IMR-90 (cell line): ENCODE results near the gene LDHD. TPM values are rescaled to one million over a fixed set of nuclear protein-coding genes. Genes with fewer than 3 reads are reported as not detected.

ENCODE experiments used
- ATAC-seq: fragments of 200-7000 bp; cut with Tn5 transposase; 2 replicates; pipeline ENCODE4 v1.9.1; 2020; ENCODE audit warnings: low read depth, mild to moderate bottlenecking, moderate library complexity
- BruUV-seq: library from RNA; stranded (reverse); fragments of 400-500 nt; replicated peaks from 2 replicates; lab custom pipeline; 2021; lab: Mats Ljungman, UMichigan
- CTCF ChIA-PET: fragments of 300-600 bp; formaldehyde crosslinking; extraction: SDS; loops from one replicate; lab custom pipeline; 2021; ENCODE audit warnings: antibody characterized with exemption; lab: Yijun Ruan, JAX
- POLR2A ChIA-PET: fragments of 300-600 bp; sonication (Branson Sonifier 250); formaldehyde crosslinking; loops from one replicate; lab custom pipeline; 2022; ENCODE audit warnings: antibody characterized with exemption; ENCODE audit not compliant: unreplicated experiment; lab: Charles Lee
- DNase-seq: peaks from one replicate; pipeline ENCODE4 v3.0.0; 2013
- H2AFZ ChIP-seq: replicated peaks from 2 replicates; pipeline ENCODE3; 2013; ENCODE audit warnings: low read length, mild to moderate bottlenecking; ENCODE audit not compliant: poor library complexity
- H2AK5ac ChIP-seq: 2 replicates; pipeline ENCODE4 v1.6.1; 2013; ENCODE audit warnings: low read depth, low read length, inconsistent platforms
- H2AK9ac ChIP-seq: replicated peaks from 2 replicates; pipeline ENCODE3; 2013; ENCODE audit warnings: mild to moderate bottlenecking, low read depth, low read length, moderate library complexity; ENCODE audit not compliant: poor library complexity
- H2BK120ac ChIP-seq: 2 replicates; pipeline ENCODE4 v1.6.1; 2013; ENCODE audit warnings: low read depth, low read length, inconsistent platforms
- H2BK15ac ChIP-seq: 3 replicates; pipeline ENCODE4 v1.6.1; 2013; ENCODE audit warnings: low read depth, low read length, inconsistent platforms
- H2BK20ac ChIP-seq: 2 replicates; pipeline ENCODE4 v1.6.1; 2013; ENCODE audit warnings: low read depth, mild to moderate bottlenecking, inconsistent platforms, low read length, moderate library complexity
- H2BK5ac ChIP-seq: 2 replicates; pipeline ENCODE4 v1.6.1; 2013; ENCODE audit warnings: mild to moderate bottlenecking, low read depth, low read length, inconsistent platforms; ENCODE audit not compliant: poor library complexity, severe bottlenecking
- H3K14ac ChIP-seq: replicated peaks from 2 replicates; pipeline ENCODE4 v1.6.1; 2013; ENCODE audit warnings: low read depth, low read length, inconsistent platforms
- H3K18ac ChIP-seq: 2 replicates; pipeline ENCODE4 v1.6.1; 2013; ENCODE audit warnings: low read depth, low read length, control low read depth
- H3K23ac ChIP-seq: 2 replicates; pipeline ENCODE4 v1.6.1; 2013; ENCODE audit warnings: low read depth, low read length, inconsistent platforms
- H3K27ac ChIP-seq: 2 replicates; pipeline ENCODE4 v1.5.1; 2013; ENCODE audit warnings: mild to moderate bottlenecking, control low read depth, low read length; ENCODE audit not compliant: insufficient read depth
- H3K27me3 ChIP-seq: 2 replicates; pipeline ENCODE4 v1.6.1; 2013; ENCODE audit warnings: low read length; ENCODE audit not compliant: control insufficient read depth, insufficient read depth
- H3K36me3 ChIP-seq: 2 replicates; pipeline ENCODE4 v1.6.1; 2013; ENCODE audit warnings: low read length, mixed read lengths; ENCODE audit not compliant: control insufficient read depth, insufficient read depth
- H3K4ac ChIP-seq: 2 replicates; pipeline ENCODE4 v1.6.1; 2013; ENCODE audit warnings: low read depth, low read length, inconsistent platforms
- H3K4me1 ChIP-seq: 2 replicates; pipeline ENCODE4 v1.6.1; 2013; ENCODE audit warnings: low read length, mixed read lengths; ENCODE audit not compliant: control insufficient read depth, insufficient read depth
- H3K4me2 ChIP-seq: 2 replicates; pipeline ENCODE4 v1.6.1; 2013; ENCODE audit warnings: low read depth, mild to moderate bottlenecking, control low read depth, low read length, moderate library complexity
- H3K4me3 ChIP-seq: 2 replicates; pipeline ENCODE4 v1.5.1; 2013; ENCODE audit warnings: low read depth, mild to moderate bottlenecking, control low read depth, low read length, moderate library complexity; ENCODE audit not compliant: insufficient read depth
- H3K56ac ChIP-seq: 2 replicates; pipeline ENCODE4 v1.6.1; 2013; ENCODE audit warnings: low read length, inconsistent platforms; ENCODE audit not compliant: insufficient read depth; ENCODE audit errors: extremely low read depth
- H3K79me1 ChIP-seq, 2 experiments: 2 replicates each; pipeline ENCODE4 v1.6.1; 2013; ENCODE audit warnings: low read length in 2 of 2, inconsistent platforms in 1 of 2, low read depth in 1 of 2
- H3K9ac ChIP-seq: 2 replicates; pipeline ENCODE4 v1.6.1; 2013; ENCODE audit warnings: low read depth, low read length, control low read depth
- H3K9me1 ChIP-seq: 2 replicates; pipeline ENCODE4 v1.6.1; 2013; ENCODE audit warnings: low read length, inconsistent platforms; ENCODE audit not compliant: insufficient read depth
- H3K9me3 ChIP-seq: 2 replicates; pipeline ENCODE4 v1.6.1; 2013; ENCODE audit warnings: low read length; ENCODE audit not compliant: control insufficient read depth, insufficient read depth
- H4K20me1 ChIP-seq: 2 replicates; pipeline ENCODE4 v1.6.1; 2013; ENCODE audit warnings: low read length, inconsistent platforms; ENCODE audit not compliant: insufficient read depth
- H4K5ac ChIP-seq: 2 replicates; pipeline ENCODE4 v1.6.1; 2013; ENCODE audit warnings: mild to moderate bottlenecking, low read depth, low read length, control low read depth
- H4K8ac ChIP-seq, 2 experiments: 2 replicates each; pipeline ENCODE4 v1.6.1; 2013; ENCODE audit warnings: low read depth in 2 of 2, low read length in 2 of 2, control low read depth in 1 of 2, inconsistent platforms in 1 of 2
- H4K91ac ChIP-seq: 2 replicates; pipeline ENCODE4 v1.6.1; 2013; ENCODE audit warnings: low read depth, low read length, inconsistent platforms; ENCODE audit not compliant: insufficient read depth
- BHLHE40 ChIP-seq: fragments of 150-350 bp; IDR thresholded peaks from 2 replicates; pipeline ENCODE4 v1.6.1; 2016; ENCODE audit warnings: mild to moderate bottlenecking, low read depth, low read length
- CEBPB ChIP-seq: IDR thresholded peaks from 2 replicates; pipeline ENCODE4 v1.6.1; 2012; ENCODE audit warnings: low read depth, low read length, improper control_type of control experiment
- MAFK ChIP-seq: IDR thresholded peaks from 2 replicates; pipeline ENCODE4 v1.6.1; 2012; ENCODE audit warnings: low read depth, low read length, improper control_type of control experiment
- MXI1 ChIP-seq: IDR thresholded peaks from 2 replicates; pipeline ENCODE4 v1.6.1; 2012; ENCODE audit warnings: low read depth, mild to moderate bottlenecking, low read length, moderate library complexity, borderline replicate concordance
- POLR2A ChIP-seq: IDR thresholded peaks from 2 replicates; pipeline ENCODE4 v1.6.1; 2012; ENCODE audit warnings: mild to moderate bottlenecking, low read depth, low read length
- RAD21 ChIP-seq: IDR thresholded peaks from 2 replicates; pipeline ENCODE4 v1.6.1; 2012; ENCODE audit warnings: low read length, improper control_type of control experiment
- SMC3 ChIP-seq: fragments of 150-350 bp; IDR thresholded peaks from 2 replicates; pipeline ENCODE4 v1.6.1; 2016; ENCODE audit warnings: low read depth, mild to moderate bottlenecking, antibody characterized with exemption, low read length, moderate library complexity
- WGBS, 2 experiments: methylation state at CpG; one replicate each; pipeline versions ENCODE4 v1.1.5 to v1.1.7; 2013; ENCODE audit warnings: missing lambda C conversion rate in 2 of 2; ENCODE audit not compliant: insufficient read length in 1 of 2; ENCODE audit errors: extremely low coverage in 2 of 2; 5-methylcytosine and 5-hydroxymethylcytosine counted together
- dilution Hi-C: fragments of 300-500 bp; cut with HindIII; formaldehyde crosslinking; loops from one replicate; pipeline ENCODE4 v1.14.3; 2018; ENCODE audit warnings: low sequenced_read_pairs; ENCODE audit not compliant: unreplicated experiment
- in situ Hi-C: fragments of 300-500 bp; cut with MboI; formaldehyde crosslinking; loops from 3 replicates; pipeline ENCODE4 v1.14.3; 2019; ENCODE audit warnings: low sequenced_read_pairs, inconsistent platforms, mixed read lengths
- intact Hi-C: fragments of 100-400 bp; cut with micrococcal nuclease; formaldehyde crosslinking; loops from 2 replicates; pipeline ENCODE4 v1.10.0; 2022
- polyA plus RNA-seq, 3 experiments: library from polyadenylated mRNA; depleted of rRNA; stranded (reverse); fragments of >200 nt; gene quantifications; 2 replicates each; pipeline ENCODE4 v1.2.3, GENCODE V29; 2012; ENCODE audit warnings: low replicate concordance in 1 of 3
- total RNA-seq: library from RNA; depleted of rRNA; stranded (reverse); fragments of >200 nt; gene quantifications from 2 replicates; pipeline ENCODE4 v1.2.3, GENCODE V29; 2012
- TF ChIP-seq, protein P1 (sequence below): conservative IDR thresholded peaks from 2 replicates; pipeline ENCODE4 v1.5.1; 2012; ENCODE audit warnings: mild to moderate bottlenecking, low read depth, low read length, improper control_type of control experiment

Gene LDHD
- total and polyA plus RNA-seq, 2 of the 4 experiments (the other 2 are of a cell fraction) = under 0.01 to 0.26 TPM

DNA sequence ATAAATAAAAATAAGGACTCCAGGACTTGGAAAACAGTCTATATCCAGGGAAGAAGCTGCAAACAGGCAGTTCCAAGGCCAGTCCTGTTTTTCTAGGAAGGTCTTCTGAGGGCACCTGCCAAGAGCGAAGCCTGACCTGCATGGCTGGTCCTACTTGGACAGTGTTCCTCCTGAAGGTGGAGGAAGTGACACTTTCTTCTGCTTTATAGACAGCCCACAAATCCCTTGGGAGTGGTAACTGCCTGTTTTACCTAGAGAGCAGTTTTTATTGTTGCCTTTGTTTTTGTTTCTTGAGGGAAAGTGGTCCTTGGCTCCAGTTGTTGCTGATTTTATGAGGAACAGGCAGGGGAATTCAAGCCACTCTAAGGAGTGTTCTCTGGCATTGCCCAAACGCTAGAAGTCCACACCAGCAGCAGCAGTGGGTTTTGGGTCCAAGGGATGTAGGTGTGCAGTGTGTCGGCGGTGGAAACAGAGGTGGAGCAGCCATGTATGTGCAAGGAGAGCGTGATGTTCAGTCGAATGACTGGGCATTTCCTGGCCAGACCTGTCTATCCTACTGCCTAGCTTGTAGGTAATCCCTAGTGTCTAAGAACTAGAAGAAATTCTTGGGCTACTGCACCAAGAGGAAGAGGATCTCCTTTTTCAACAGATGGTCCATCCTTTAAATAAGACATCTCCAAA is 35.3 kb downstream of the LDHD start:
- H4K20me1 ChIP-seq = peaks cover 18% of the 10 kb centered on the region; the same call in 1 of the 2 replicates
- H3K14ac ChIP-seq = no peak overlapping the region
- no peak overlapping the region for H2BK20ac ChIP-seq
- H4K8ac ChIP-seq = peak overlapping the region in 1 of 2 experiments; percentile 50; a peak in 1 of 4 replicates
- in situ Hi-C loops = no loop called here
- H4K5ac ChIP-seq = no peak overlapping the region
- H3K27me3 ChIP-seq = no peaks in the 10 kb centered on the region
- no peak overlapping the region for H3K27ac ChIP-seq
- ATAC-seq (no peak), DNase-seq (no peak)
- H3K56ac ChIP-seq = no peak overlapping the region
- no peak overlapping the region for H3K9ac ChIP-seq
- H3K4me2 ChIP-seq = no peak overlapping the region
- no peak overlapping the region for H2AK9ac ChIP-seq
- H3K4me1 ChIP-seq = peaks cover 20% of the 10 kb centered on the region
- H3K9me1 ChIP-seq = peaks cover 31% of the 10 kb centered on the region
- H3K4ac ChIP-seq = no peak overlapping the region
- no TSS peak for BruUV-seq
- H2BK120ac ChIP-seq = no peak overlapping the region
- no peak overlapping the region for H4K91ac ChIP-seq
- H3K36me3 ChIP-seq = peaks cover 2% of the 10 kb centered on the region; the same call in 1 of the 2 replicates
- TF ChIP-seq MXI1 = no peak
- no peak for TF ChIP-seq POLR2A
- TF ChIP-seq, protein P1, sequence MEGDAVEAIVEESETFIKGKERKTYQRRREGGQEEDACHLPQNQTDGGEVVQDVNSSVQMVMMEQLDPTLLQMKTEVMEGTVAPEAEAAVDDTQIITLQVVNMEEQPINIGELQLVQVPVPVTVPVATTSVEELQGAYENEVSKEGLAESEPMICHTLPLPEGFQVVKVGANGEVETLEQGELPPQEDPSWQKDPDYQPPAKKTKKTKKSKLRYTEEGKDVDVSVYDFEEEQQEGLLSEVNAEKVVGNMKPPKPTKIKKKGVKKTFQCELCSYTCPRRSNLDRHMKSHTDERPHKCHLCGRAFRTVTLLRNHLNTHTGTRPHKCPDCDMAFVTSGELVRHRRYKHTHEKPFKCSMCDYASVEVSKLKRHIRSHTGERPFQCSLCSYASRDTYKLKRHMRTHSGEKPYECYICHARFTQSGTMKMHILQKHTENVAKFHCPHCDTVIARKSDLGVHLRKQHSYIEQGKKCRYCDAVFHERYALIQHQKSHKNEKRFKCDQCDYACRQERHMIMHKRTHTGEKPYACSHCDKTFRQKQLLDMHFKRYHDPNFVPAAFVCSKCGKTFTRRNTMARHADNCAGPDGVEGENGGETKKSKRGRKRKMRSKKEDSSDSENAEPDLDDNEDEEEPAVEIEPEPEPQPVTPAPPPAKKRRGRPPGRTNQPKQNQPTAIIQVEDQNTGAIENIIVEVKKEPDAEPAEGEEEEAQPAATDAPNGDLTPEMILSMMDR = no peak
- no peak for TF ChIP-seq BHLHE40
- no peak for TF ChIP-seq CEBPB
- TF ChIP-seq RAD21 = no peak
- TF ChIP-seq MAFK = no peak
- TF ChIP-seq SMC3 = no peak
- dilution Hi-C loops = no loop called here
- intact Hi-C loops = no loop called here
- no peak overlapping the region for H3K23ac ChIP-seq
- CTCF ChIA-PET = interaction anchor here (1.0 kb wide), 1 partner anchor 19 kb away, joined by 3 read pairs; no protein-coding TSS in a partner anchor
- WGBS, 2 experiments = 83% methylated on average over 1 of the region's 6 CpGs; no CpG with 5 or more reads in 1 of the 2 experiments
- H3K4me3 ChIP-seq = no peak overlapping the region
- no peak overlapping the region for H2AFZ ChIP-seq
- H2BK5ac ChIP-seq = no peak overlapping the region
- peaks cover 44 to 76% of the 10 kb centered on the region in 2 experiments for H3K79me1 ChIP-seq
- no peak overlapping the region for H2AK5ac ChIP-seq
- H3K18ac ChIP-seq = no peak overlapping the region
- H2BK15ac ChIP-seq = no peak overlapping the region
- POLR2A ChIA-PET = no interaction called here
- H3K9me3 ChIP-seq = no peaks in the 10 kb centered on the region
